HepG2 (cell line): Measurements from ENCODE around the gene ANK3. TPM values are rescaled to one million over a fixed set of nuclear protein-coding genes. Genes with fewer than 3 reads are reported as not detected.

Experiments used
- ATAC-seq: fragments of 200-7000 bp; cut with Tn5 transposase; 3 replicates; pipeline ENCODE4 v1.9.1; 2020; ENCODE audit warnings: mild to moderate bottlenecking, moderate library complexity
- BruUV-seq: library from RNA; stranded (reverse); fragments of 400-500 nt; replicated peaks from 2 replicates; lab custom pipeline; 2021; lab: Mats Ljungman, UMichigan
- CTCF ChIA-PET: fragments of 300-600 bp; formaldehyde crosslinking; extraction: SDS; loops from one replicate; lab custom pipeline; 2021; ENCODE audit warnings: low total read pairs, inconsistent platforms, low intra/inter-chr PET ratio; lab: Yijun Ruan, JAX
- POLR2A ChIA-PET: fragments of 350-600 bp; sonication (Branson Sonifier 250); formaldehyde crosslinking; loops from one replicate; lab custom pipeline; 2020; ENCODE audit warnings: antibody characterized with exemption, inconsistent platforms; lab: Yijun Ruan, JAX
- DNase-seq: peaks from one replicate; pipeline ENCODE4 v3.0.0-alpha.2; 2015; ENCODE audit warnings: low spot score
- FAIRE-seq: peaks from 3 replicates; lab custom pipeline; 2011; peaks lifted over from hg19 to GRCh38; lab: Jason Lieb, UNC
- H2AFZ ChIP-seq: one replicate; pipeline ENCODE4 v1.6.1; 2011; ENCODE audit warnings: low read length, inconsistent platforms
- H3K27ac ChIP-seq: fragments of 300-600 bp; 3 replicates; pipeline ENCODE4 v1.8.0; 2011; ENCODE audit warnings: mixed run types, mild to moderate bottlenecking, mixed read lengths, low read length, inconsistent platforms; ENCODE audit not compliant: insufficient read depth; ENCODE audit errors: extremely low read length
- H3K27me3 ChIP-seq, 2 experiments: fragments of 200-600 bp in 1 of 2; 2 replicates in 1 of 2; 3 replicates in 1 of 2; pipeline versions ENCODE4 v1.6.0 to v1.8.0; 2011; ENCODE audit warnings: low read length in 2 of 2, mild to moderate bottlenecking in 2 of 2, moderate library complexity in 2 of 2, inconsistent platforms in 1 of 2; ENCODE audit not compliant: insufficient read depth in 2 of 2, control insufficient read depth in 1 of 2
- H3K36me3 ChIP-seq, 2 experiments: fragments of 200-600 bp in 1 of 2; replicated peaks in 1 of 2; 2 replicates in 1 of 2; 3 replicates in 1 of 2; pipeline versions ENCODE4 v1.5.1 to v1.8.0; 2011; ENCODE audit warnings: low read length in 2 of 2, inconsistent platforms in 1 of 2; ENCODE audit not compliant: insufficient read depth in 2 of 2, control insufficient read depth in 1 of 2
- H3K4me1 ChIP-seq: 2 replicates; pipeline ENCODE4 v1.5.1; 2012; ENCODE audit warnings: low read length, inconsistent platforms; ENCODE audit not compliant: insufficient read depth
- H3K4me2 ChIP-seq: 2 replicates; pipeline ENCODE4 v1.6.0; 2011; ENCODE audit warnings: low read depth, low read length, inconsistent platforms
- H3K4me3 ChIP-seq, 3 experiments: fragments of 200-600 bp in 1 of 3; sonication (generic), shearing (Covaris generic) in 1 of 3; replicated peaks in 1 of 3; 2 replicates each; pipeline ENCODE4 v1.5.1; 2011 to 2016; ENCODE audit warnings: low read length in 3 of 3, inconsistent platforms in 2 of 3, low read depth in 2 of 3, mild to moderate bottlenecking in 2 of 3, control low read depth in 1 of 3, mixed read lengths in 1 of 3; ENCODE audit not compliant: insufficient read depth in 1 of 3
- H3K79me2 ChIP-seq: one replicate; pipeline ENCODE4 v1.6.1; 2011; ENCODE audit warnings: low read length, inconsistent platforms; ENCODE audit not compliant: insufficient read depth
- H3K9ac ChIP-seq: 2 replicates; pipeline ENCODE4 v1.6.0; 2011; ENCODE audit warnings: mild to moderate bottlenecking, low read depth, low read length, inconsistent platforms; ENCODE audit not compliant: insufficient read depth
- H3K9me3 ChIP-seq: 2 replicates; pipeline ENCODE4 v1.5.1; 2012; ENCODE audit warnings: mild to moderate bottlenecking, low read length
- H4K20me1 ChIP-seq: 2 replicates; pipeline ENCODE4 v1.6.0; 2011; ENCODE audit warnings: inconsistent platforms, mild to moderate bottlenecking, low read length, moderate library complexity; ENCODE audit not compliant: insufficient read depth
- ETV6 ChIP-seq: sonication (generic); formaldehyde crosslinking; conservative IDR thresholded peaks from 2 replicates; pipeline ENCODE4 v1.4.0; 2020; ENCODE audit warnings: missing genetic modification reagents
- HNRNPUL1 ChIP-seq: fragments of 200-400 bp; formaldehyde crosslinking; IDR thresholded peaks from 2 replicates; pipeline ENCODE4 v1.6.1; 2017; ENCODE audit warnings: low read depth, mild to moderate bottlenecking, low read length, moderate library complexity
- MTA1 ChIP-seq: sonication (generic); formaldehyde crosslinking; IDR thresholded peaks from 2 replicates; pipeline ENCODE4 v1.4.0; 2020; ENCODE audit warnings: missing genetic modification reagents, mild to moderate bottlenecking, borderline replicate concordance
- NFE2L1 ChIP-seq: sonication (generic); formaldehyde crosslinking; IDR thresholded peaks from 2 replicates; pipeline ENCODE4 v1.4.0; 2020; ENCODE audit warnings: missing genetic modification reagents, mild to moderate bottlenecking, borderline replicate concordance
- NR2F2 ChIP-seq: IDR thresholded peaks from 2 replicates; pipeline ENCODE4 v1.6.1; 2012; ENCODE audit warnings: low read depth, inconsistent platforms, borderline replicate concordance
- ZNF292 ChIP-seq: sonication (generic); formaldehyde crosslinking; IDR thresholded peaks from 2 replicates; pipeline ENCODE4 v1.8.1; 2022; ENCODE audit warnings: mild to moderate bottlenecking, low read depth, missing genetic modification reagents, borderline replicate concordance
- ZNF329 ChIP-seq: sonication (generic); formaldehyde crosslinking; IDR thresholded peaks from 2 replicates; pipeline ENCODE4 v1.9.0; 2021; ENCODE audit warnings: low read depth, mild to moderate bottlenecking, missing genetic modification reagents
- ZNF530 ChIP-seq: sonication (generic); formaldehyde crosslinking; IDR thresholded peaks from 2 replicates; pipeline ENCODE4 v1.5.0; 2020; ENCODE audit warnings: low read depth, mild to moderate bottlenecking, missing genetic modification reagents
- WGBS: methylation state at CpG from one replicate; pipeline ENCODE4 v1.1.6; 2017; ENCODE audit warnings: low lambda C conversion rate; 5-methylcytosine and 5-hydroxymethylcytosine counted together
- in situ Hi-C: cut with HindIII; loops from 2 replicates; pipeline ENCODE4 v1.10.0; 2017; ENCODE audit warnings: low pct_unique_long_range_greater_than_20kb; ENCODE audit not compliant: extremely low pct_ligation_motif_present
- intact Hi-C: fragments of 100-400 bp; cut with micrococcal nuclease; formaldehyde crosslinking; loops from one replicate; pipeline ENCODE4 v1.10.0; 2022; ENCODE audit not compliant: unreplicated experiment
- polyA plus RNA-seq, 8 experiments: library from polyadenylated mRNA; depleted of rRNA in 3 of 8; stranded (reverse) in 7 of 8; unstranded in 1 of 8; fragments of >200 nt; fragmentation: Illumina TruSeq in 4 of 8; extraction: Trizol in 4 of 8; gene quantifications; 2 replicates each; pipeline versions ENCODE4 v1.2.1 to v1.2.3, GENCODE V29; 2011 to 2016; ENCODE audit warnings: low read depth in 4 of 8, missing spikeins in 1 of 8, mixed read lengths in 1 of 8; ENCODE audit not compliant: insufficient read depth in 1 of 8
- total RNA-seq, 5 experiments: library from RNA; depleted of rRNA; stranded (reverse); fragments of >200 nt; fragmentation: Illumina TruSeq; extraction: Trizol; gene quantifications; 2 replicates each; pipeline ENCODE4 v1.2.3, GENCODE V29; 2016; ENCODE audit warnings: low read depth in 1 of 5
- TF ChIP-seq, protein P1 (sequence below): IDR thresholded peaks from 2 replicates; pipeline ENCODE4 v1.6.1; 2016; ENCODE audit warnings: low read depth, control low read depth
- TF ChIP-seq, protein P2 (sequence below): sonication (generic); formaldehyde crosslinking; IDR thresholded peaks from 2 replicates; pipeline ENCODE4 v1.8.0; 2022; ENCODE audit warnings: mild to moderate bottlenecking, missing genetic modification reagents, moderate library complexity

The ANK3 gene
- total and polyA plus RNA-seq, 2 of the 13 experiments (the other 11 are each of a cell fraction or from before 2014, with no cell fraction given) = not detected

DNA sequence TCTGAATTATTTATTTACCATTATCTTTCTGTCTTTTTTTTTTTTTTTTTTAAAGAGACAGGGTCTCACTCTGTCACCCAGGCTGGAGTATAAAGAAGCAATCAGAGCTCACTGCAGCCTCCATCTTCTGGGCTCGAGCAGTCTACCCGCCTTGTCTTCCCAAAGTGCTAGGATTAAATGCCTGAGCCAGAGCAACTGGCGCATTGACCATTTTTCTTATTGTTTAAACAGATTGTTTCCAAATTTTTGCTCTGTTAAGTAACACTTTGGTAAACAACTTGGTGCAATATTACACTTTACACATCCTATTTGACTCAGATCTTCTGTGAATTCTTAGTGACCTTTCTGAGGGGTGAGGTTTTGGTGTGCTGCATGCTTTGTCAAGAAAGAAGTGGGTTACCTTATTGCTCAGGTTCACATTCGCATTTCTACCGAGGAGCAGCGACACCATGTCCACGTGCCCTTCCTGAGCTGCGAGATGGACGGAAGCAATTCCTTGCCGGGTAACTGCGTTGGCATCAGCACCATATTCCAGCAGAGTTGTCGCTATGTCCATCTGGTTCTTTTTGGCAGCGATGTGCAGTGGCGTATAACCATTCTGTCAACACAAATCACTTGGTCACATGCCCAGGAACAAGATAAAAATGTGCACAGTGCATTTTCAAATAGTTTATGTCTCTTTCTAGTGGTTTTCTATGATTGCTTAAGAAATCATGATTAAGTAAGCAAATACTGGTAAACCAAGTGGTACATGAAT lies 203.2 kb downstream of the ANK3 start (continued):
- no peak for TF ChIP-seq ETV6 (CRISPR knock-in tag)
- TF ChIP-seq ZNF530 (CRISPR knock-in tag) = no peak
- TF ChIP-seq NFE2L1 = no peak
- no peak for TF ChIP-seq ZNF329 (CRISPR knock-in tag)

DNA sequence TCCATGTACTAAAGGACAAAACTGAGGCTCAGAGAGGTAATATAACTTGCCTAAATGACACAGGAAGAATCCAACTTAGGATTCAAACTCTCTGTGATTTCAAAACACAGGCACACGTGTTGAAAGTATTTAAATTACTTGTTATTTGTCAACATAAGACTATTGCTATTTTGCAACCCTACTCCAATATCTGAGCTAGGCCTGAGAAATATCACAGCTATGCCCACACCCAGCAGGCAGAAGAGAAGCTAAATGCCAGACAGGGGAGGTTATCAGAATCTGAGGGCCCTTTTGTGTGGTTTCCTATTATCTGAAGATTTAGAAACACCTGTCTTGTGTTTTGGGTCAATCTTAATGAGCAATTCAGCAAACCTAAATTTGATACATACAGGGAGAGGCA lies 204.3 kb downstream of the ANK3 start:
- in situ Hi-C loops = no loop called here
- DNase-seq = no peak
- no peak for TF ChIP-seq ZNF292 (CRISPR knock-in tag)
- TF ChIP-seq, protein P1, sequence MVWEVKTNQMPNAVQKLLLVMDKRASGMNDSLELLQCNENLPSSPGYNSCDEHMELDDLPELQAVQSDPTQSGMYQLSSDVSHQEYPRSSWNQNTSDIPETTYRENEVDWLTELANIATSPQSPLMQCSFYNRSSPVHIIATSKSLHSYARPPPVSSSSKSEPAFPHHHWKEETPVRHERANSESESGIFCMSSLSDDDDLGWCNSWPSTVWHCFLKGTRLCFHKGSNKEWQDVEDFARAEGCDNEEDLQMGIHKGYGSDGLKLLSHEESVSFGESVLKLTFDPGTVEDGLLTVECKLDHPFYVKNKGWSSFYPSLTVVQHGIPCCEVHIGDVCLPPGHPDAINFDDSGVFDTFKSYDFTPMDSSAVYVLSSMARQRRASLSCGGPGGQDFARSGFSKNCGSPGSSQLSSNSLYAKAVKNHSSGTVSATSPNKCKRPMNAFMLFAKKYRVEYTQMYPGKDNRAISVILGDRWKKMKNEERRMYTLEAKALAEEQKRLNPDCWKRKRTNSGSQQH (CRISPR knock-in tag) = no peak
- TF ChIP-seq, protein P2, sequence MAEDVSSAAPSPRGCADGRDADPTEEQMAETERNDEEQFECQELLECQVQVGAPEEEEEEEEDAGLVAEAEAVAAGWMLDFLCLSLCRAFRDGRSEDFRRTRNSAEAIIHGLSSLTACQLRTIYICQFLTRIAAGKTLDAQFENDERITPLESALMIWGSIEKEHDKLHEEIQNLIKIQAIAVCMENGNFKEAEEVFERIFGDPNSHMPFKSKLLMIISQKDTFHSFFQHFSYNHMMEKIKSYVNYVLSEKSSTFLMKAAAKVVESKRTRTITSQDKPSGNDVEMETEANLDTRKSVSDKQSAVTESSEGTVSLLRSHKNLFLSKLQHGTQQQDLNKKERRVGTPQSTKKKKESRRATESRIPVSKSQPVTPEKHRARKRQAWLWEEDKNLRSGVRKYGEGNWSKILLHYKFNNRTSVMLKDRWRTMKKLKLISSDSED (CRISPR knock-in tag) = no peak
- TF ChIP-seq NR2F2 = no peak
- TF ChIP-seq MTA1 (CRISPR knock-in tag) = no peak
- TF ChIP-seq HNRNPUL1 = no peak
- TF ChIP-seq, all 625 proteins: peak for 0
- Histone ChIP-seq H3K9ac (no peak overlapping the region), H3K4me1 (no peaks in the 10 kb centered on the region), H3K4me2 (no peak overlapping the region), H3K27me3 (no peaks in the 10 kb centered on the region), H3K27ac (no peak overlapping the region), H3K9me3 (no peaks in the 10 kb centered on the region), H4K20me1 (no peaks in the 10 kb centered on the region), H2AFZ (no peak overlapping the region), H3K79me2 (no peaks in the 10 kb centered on the region), H3K4me3 (no peak overlapping the region), H3K36me3 (no peaks in the 10 kb centered on the region)
- POLR2A ChIA-PET = no interaction called here
- no peak for FAIRE-seq
- CTCF ChIA-PET = no interaction called here
- ATAC-seq = no peak
- intact Hi-C loops = no loop called here
- no TSS peak for BruUV-seq
- 0% methylated on average over 1 of the region's 1 CpG for WGBS
